ENCODE results near the gene PLEKHB2.
A peak's percentile ranks its signal among the peaks of the same experiment; 100 is the strongest.
"Not testable (repeated sequence)": the region's sequence is repeated elsewhere in the genome, so short reads cannot be mapped to it uniquely, and the experiment has no call there.

Gene PLEKHB2, protein sequence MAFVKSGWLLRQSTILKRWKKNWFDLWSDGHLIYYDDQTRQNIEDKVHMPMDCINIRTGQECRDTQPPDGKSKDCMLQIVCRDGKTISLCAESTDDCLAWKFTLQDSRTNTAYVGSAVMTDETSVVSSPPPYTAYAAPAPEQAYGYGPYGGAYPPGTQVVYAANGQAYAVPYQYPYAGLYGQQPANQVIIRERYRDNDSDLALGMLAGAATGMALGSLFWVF

DNA sequence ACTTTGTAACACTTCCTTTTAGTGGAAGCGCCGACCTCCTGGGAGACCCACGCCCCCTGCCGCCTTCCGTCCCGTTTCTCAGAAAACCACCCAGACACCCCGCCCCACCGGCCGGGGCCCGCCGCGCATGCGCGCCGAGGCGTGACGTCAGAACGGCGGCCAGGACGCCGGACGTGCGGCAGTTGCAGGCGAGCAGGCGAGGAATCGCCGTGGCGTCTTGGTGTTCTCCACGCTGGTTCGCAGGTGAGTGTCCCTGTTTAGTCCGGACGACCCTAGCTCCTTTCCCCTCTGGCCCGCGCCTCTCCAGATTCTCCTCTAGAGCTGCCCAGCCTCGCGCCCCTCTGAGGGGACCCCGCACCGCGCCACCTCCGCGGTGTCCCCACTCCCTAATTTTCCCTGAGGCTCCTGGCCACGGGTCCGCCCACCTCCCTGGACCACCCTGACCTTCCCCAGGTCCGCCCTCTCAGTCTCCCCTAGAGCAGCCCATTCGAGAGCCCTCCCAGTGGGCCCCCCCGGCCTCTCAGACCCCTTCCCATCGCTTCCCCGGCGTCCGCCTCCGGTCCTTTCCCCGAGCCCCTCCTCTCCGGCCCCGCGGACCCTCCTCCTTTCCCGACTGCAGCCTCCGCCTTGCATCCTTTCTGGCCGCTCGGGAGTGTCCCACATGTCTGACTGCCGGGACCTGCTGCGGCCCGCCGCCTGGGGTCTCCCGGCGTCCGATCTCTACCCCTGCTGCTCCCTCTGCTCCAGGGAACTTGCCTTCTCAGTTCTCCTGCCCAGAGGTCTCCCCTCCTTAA, at the start of gene PLEKHB2:
Gene PLEKHB2 (plus strand): TSS at position 181 of the 794 bp plus-strand sequence. CDS start 15,606 bp downstream, outside the sequence.
- peak; percentile 89 for TF ChIP-seq POLR2A (IDR thresholded peaks at IDR 0.05; ENCODE audit: low read length)
- TF ChIP-seq GATA1 (IDR thresholded peaks at IDR 0.05; ENCODE audit: low read depth, low read length) = no peak
- DNase-seq = peak; percentile 92 to 95

DNA sequence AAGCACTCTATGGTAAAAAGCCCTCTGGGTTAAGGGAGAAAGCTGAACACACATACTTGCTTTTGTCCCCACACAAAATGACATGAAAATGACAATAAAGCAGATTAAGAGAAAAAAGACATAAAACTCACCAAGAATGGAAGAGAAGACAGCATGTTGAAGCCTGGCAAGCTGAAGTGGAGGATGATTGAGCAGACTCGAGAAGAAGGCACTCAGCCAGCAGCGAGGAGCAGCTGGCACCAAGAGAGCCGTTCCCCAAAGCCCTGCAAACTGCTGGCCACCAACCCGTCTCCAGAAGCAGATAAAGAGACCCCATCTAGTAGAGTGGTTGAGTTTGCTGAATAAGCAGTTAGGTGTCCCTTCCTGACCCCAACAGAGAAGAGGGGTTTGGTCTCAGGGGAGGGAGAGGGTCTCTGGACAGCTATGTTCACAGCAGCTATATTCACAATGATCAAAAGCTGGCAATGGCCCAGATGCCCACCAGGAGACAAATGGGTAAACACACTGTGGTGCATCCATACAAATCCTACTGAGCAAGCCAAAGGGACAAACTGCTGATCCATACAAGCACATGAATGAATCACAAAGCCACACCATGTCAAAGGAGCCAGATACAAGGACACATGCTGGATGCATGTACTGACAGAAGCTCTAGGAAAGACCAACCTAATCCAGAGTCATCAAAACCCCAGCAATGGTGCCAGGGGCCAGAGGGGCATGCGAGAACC, 48.8 kb upstream of the PLEKHB2 start:
- no peak for TF ChIP-seq GATA1 (IDR thresholded peaks at IDR 0.05; ENCODE audit: low read depth, low read length)
- TF ChIP-seq POLR2A (IDR thresholded peaks at IDR 0.05; ENCODE audit: low read length) = no peak
- DNase-seq = no peak

DNA sequence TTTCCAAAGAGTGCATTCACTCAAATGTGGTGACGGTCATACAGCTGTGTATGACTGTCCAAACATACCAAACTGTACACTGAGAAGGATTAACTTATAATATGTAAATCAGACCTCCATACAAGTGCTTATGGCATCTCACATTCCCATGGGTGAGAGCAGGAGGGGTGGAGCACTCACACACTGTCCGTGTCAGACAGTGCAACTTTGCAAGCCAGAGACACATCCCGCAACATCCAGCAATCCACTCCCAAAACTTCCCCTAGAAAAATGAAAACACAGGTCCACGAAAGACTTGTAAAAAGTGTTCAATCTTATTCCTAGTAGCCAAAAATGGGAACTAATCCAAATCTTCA, 48.2 kb upstream of the PLEKHB2 start:
- TF ChIP-seq GATA1 (IDR thresholded peaks at IDR 0.05; ENCODE audit: low read depth, low read length) = no peak
- TF ChIP-seq POLR2A (IDR thresholded peaks at IDR 0.05; ENCODE audit: low read length) = no peak

DNA sequence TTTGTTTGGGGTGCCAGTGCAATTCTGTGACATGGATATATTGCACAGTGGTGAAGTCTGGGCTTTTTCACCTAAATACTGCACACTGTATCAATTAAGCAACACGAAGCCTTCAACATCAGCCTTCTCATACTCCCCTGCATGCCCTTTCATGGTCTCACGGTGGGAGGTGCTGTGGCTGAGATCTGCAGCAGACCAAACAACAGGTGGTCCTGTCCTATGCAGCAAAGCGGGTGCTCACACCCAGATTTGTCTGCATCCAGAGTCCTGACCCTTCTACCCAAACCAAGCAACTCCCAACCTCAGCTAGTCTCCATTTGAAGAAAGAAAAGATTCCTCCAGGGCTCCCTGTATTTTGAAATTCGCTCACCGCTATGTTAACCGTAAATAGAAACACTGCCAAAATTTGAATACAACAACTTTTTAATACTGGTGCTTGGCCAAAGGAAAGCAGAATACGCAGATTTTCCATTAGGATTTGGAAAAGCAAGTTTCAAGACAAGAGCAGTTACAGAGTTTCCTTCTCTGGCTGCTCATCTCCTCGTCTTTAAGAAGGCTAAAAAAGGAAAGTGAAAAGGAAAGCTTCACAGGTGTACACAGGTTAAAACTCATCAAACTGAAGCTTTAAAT, 46.8 kb upstream of the PLEKHB2 start:
- DNase-seq = no peak
- TF ChIP-seq POLR2A (IDR thresholded peaks at IDR 0.05; ENCODE audit: low read length) = no peak
- TF ChIP-seq GATA1 (IDR thresholded peaks at IDR 0.05; ENCODE audit: low read depth, low read length) = no peak

More for the DNA sequence above, 48.2 kb upstream of the PLEKHB2 start:
- no peak for DNase-seq

DNA sequence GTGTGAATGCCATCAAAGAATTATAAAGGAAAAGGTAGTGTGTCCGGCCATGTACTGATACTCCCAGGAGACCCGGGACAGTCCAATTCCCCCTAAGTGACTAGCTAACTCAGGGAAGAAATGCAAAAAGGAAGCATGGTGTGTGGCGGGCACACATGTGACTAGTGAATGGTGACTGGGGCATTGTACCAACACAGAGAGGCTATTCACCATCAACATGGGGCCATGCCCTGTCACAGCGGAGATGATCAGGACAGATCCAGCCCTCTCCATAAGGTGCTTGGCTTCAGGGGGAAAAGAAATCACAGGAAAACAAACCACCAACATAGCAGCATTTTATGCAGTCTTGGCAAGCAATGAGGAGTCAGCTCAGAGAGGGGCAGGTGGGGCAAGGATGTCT, 46.2 kb upstream of the PLEKHB2 start:
- no peak for DNase-seq
- TF ChIP-seq GATA1 (IDR thresholded peaks at IDR 0.05; ENCODE audit: low read depth, low read length) (no peak), POLR2A (IDR thresholded peaks at IDR 0.05; ENCODE audit: low read length) (no peak)

DNA sequence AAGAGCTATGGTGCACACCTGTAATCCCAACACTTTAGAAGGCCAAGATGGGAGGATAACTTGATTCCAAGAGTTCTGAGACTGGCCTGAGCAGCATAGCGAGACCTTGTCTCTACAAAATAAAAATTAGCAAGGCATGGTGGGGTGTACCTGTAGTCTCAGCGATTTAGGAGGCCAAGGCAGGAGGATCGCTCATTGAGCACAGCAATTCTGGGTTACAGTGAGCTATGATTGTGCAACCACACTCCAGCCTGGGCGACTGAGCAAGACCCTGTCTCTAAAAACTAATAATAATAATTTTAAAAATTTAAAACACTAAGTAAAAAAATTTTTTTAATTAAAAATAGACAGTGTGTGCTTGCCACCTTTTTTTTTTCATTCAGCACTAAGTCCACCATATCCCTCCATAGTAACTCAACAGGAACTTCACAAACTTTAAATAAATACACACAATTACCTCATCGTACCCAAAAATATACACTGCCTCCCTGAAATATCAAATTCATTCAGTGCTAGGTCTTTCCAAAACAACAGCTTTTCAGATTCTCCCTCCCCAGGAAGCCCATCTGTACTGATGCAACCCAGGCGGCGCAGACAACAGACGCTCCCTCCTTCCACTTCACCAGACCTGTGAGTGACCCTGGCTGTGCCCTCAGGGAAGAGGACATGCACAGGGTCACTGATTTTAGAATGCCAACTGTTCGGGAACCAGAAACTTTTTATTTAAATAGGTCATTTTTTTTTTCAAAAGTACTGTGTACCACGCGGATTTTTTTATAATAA, 41.4 kb upstream of the PLEKHB2 start:
- TF ChIP-seq POLR2A (IDR thresholded peaks at IDR 0.05; ENCODE audit: low read length) = no peak
- TF ChIP-seq GATA1 (IDR thresholded peaks at IDR 0.05; ENCODE audit: low read depth, low read length) = no peak
- DNase-seq = no peak

DNA sequence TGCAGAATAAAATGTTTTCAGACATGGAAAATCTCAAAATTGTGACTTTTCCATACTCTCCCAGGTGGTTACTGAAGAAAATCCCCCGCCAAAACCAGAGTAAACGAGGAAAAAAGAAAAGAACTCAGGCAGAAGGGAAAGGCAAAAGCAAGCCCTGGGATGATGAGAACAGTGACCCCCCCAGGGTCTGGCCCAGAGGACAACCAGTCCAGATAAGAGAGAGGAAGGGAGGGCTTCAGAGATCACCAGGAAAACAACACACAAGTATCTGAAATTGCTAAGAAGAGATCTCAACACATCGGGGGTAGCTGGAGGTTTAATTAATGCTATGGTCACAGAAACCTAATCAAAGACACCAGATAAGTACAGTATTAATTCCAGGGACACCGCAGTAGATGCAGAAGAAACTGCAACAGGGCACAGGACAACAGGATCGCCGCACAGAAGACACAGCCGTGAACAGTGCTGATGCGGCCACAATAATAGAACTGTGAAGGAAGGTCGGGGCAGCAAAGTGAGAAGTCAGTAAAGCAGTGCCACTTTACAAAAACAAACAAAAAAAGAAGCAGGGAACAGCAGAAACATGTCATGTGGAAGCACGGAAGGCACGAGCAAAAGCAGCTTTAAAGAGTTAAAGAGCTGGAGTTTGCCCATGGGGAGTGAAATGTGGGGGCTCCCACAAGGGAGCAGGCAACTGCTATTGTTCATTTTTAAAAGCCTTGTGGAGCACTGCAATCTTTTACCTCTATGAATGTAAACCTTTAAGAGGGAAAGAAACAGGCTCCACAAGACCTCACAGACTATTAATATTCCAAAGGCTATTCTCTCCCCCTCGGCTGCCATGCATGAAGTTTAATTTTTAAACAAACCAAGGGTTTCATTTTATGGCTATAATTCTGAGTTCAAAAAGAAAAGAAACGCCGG, 40.3 kb upstream of the PLEKHB2 start:
- no peak for DNase-seq

DNA sequence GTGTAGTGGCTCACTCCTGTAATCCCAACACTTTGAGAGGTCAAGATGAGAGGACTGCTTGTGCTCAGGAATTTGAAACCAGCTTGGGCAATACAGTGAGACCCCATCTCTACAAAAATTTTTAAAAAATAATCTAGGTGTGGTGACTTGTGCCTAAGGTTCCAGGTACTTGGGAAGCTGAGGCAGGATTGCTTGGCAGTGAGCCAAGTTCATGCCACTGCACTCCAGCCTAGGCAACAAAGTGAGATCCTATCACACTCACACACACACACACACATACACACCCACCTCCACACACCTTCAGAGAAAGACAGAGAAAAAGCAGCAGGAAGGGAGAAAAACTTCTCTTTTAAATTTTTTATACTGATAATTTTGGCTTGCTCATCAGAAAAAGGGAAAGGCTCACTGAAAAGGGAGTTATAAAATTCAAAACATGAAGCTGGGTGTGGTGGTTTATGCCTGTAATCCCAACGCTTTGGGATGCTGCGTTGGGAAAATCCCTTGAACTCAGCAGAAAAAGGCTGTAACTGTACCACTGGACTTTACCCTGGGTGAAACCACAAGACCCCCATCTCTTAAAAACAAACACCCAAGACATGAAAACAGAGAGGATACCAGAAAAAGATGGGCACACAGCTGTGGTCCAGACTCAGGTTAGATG, 37.5 kb upstream of the PLEKHB2 start:
- no peak for TF ChIP-seq GATA1 (IDR thresholded peaks at IDR 0.05; ENCODE audit: low read depth, low read length)
- no peak for TF ChIP-seq POLR2A (IDR thresholded peaks at IDR 0.05; ENCODE audit: low read length)
- peak in 1 of 2 experiments; percentile 6 for DNase-seq

More for the DNA sequence above, 40.3 kb upstream of the PLEKHB2 start:
- TF ChIP-seq POLR2A (IDR thresholded peaks at IDR 0.05; ENCODE audit: low read length) (no peak), GATA1 (IDR thresholded peaks at IDR 0.05; ENCODE audit: low read depth, low read length) (no peak)

DNA sequence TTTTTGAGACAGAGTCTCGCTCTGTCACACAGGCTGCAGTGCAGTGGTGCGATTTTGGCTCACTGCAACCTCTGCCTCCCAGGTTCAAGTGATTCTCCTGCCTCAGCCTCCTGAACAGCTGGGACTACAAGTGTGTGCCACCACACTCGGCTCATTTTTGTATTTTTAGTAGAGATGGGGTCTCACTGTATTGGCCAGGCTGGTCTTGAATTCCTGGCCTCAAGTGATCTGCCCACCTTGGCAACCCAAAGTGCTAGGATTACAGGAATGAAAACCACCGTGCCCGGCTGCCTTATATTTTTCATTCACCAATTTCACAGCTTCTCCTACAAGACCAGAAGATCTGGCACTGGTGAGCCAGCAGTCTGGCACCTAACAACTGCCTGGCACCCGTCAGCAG, 37.0 kb upstream of the PLEKHB2 start:
- DNase-seq = not testable (repeated sequence)

DNA sequence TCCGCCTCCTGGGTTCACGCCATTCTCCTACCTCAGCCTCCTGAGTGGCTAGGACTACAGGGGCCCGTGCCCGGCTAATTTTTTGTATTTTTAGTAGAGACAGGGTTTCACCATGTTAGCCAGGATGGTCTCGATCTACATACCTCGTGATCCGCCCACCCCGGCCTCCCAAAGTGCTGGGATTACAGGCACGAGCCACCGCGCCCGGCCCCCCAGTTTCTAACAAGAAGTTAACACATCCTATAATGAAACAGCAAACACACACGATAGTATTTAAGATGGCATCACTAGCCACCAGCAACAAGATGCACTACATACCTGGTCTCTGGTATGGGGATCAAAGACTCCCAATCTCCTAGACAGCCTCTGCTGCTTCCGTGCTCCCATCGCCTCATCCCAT, 29.6 kb upstream of the PLEKHB2 start:
- DNase-seq = not testable (repeated sequence)

DNA sequence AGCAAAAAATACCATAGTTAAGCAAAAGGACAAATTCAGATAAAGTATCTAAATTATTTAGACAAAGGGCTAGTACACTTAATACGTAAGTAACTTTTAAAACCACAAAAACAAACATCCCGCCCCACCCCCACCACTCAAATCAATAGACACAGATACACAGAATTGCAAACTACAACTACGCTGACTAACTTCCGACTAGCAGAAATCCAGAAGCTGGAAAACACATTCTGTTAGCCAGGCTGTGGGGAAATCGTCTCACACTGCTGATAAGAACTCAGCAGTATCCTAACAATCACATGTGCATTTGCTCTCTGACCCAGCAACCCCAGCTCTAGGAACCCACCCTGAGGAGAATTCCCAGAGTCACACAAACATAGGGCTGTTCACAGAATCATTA, 28.4 kb upstream of the PLEKHB2 start:
- no peak for DNase-seq
- TF ChIP-seq POLR2A (IDR thresholded peaks at IDR 0.05; ENCODE audit: low read length) = no peak
- no peak for TF ChIP-seq GATA1 (IDR thresholded peaks at IDR 0.05; ENCODE audit: low read depth, low read length)

DNA sequence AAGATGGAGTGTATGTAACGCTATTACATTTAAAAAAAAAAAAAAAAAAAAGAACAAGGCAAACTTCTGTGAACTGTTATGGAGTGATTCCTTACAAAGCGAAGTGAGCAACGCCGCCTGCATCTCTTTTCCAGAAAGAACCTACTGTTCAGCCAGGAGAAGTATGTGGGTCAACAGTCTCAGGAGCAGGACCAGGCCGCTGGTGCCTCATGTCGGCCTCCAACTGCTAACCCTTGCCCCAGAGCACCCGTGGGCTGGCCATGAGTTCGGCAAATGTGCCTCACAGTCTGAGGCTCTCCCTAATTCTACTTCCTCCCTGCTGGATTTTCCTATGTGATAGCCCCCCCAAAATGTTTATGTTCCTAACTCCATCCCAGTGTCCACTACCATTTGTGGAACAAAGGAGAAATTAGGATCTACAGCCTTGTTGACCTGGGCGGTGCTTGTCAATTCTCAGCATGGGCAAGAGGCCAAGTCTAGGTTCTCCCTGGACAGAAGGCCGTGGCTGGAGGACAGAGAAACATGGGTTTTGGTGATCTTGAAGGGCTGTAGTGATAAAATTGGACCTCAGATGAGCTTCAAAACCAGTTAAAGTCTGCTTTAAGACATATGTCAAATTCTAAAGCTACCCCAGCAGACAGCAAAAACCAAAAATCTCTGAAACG, 27.8 kb upstream of the PLEKHB2 start:
- DNase-seq = no peak
- no peak for TF ChIP-seq POLR2A (IDR thresholded peaks at IDR 0.05; ENCODE audit: low read length)
- no peak for TF ChIP-seq GATA1 (IDR thresholded peaks at IDR 0.05; ENCODE audit: low read depth, low read length)
